ENCODE results near the gene FGL2. TPM values are rescaled to one million over a fixed set of nuclear protein-coding genes. Genes with fewer than 3 reads are reported as not detected.
"Not testable (repeated sequence)": the region's sequence is repeated elsewhere in the genome, so short reads cannot be mapped to it uniquely, and the experiment has no call there.

The FGL2 gene
- polyA plus RNA-seq, 1 experiment, result not detected

- no peak overlapping the region for H3K4me3 ChIP-seq (ENCODE audit: low read depth, low read length)
- no peaks in the 10 kb centered on the region for H3K36me3 ChIP-seq (ENCODE audit: control insufficient read depth, insufficient read depth, low read length)
- no peak for DNase-seq (ENCODE audit: low read depth)
- CTCF ChIA-PET, result interaction anchor here (1.5 kb wide), 1 partner anchor 12 kb away, joined by 3 read pairs; no protein-coding TSS in a partner anchor
- POLR2A ChIA-PET, result interaction anchor here (0.6 kb wide), 1 partner anchor 314 kb away, joined by 4 read pairs; the partner anchor contains the start of gene PTPN12
- TF ChIP-seq CTCF (IDR thresholded peaks at IDR 0.05; ENCODE audit: insufficient read depth, low read depth, low read length), result no peak
- H3K27me3 ChIP-seq (ENCODE audit: control insufficient read depth, insufficient read depth, low read length), result no peaks in the 10 kb centered on the region
Measured at GRCh38 chr7:77223261-77223660, 23.6 kb upstream of the FGL2 start.

- POLR2A ChIA-PET, result no interaction called here
- CTCF ChIA-PET, result interaction anchor here (1.5 kb wide), 1 partner anchor 11 kb away, joined by 3 read pairs; no protein-coding TSS in a partner anchor
- H3K27me3 ChIP-seq (ENCODE audit: control insufficient read depth, insufficient read depth, low read length), result no peaks in the 10 kb centered on the region
- DNase-seq (ENCODE audit: low read depth), result no peak
- no peaks in the 10 kb centered on the region for H3K36me3 ChIP-seq (ENCODE audit: control insufficient read depth, insufficient read depth, low read length)
- no peak for TF ChIP-seq CTCF (IDR thresholded peaks at IDR 0.05; ENCODE audit: insufficient read depth, low read depth, low read length)
- no peak overlapping the region for H3K4me3 ChIP-seq (ENCODE audit: low read depth, low read length)
Measured at GRCh38 chr7:77222819-77223218, 23.2 kb upstream of the FGL2 start.

- TF ChIP-seq CTCF (IDR thresholded peaks at IDR 0.05; ENCODE audit: insufficient read depth, low read depth, low read length), result no peak
Measured at GRCh38 chr7:77222065-77222464, 22.4 kb upstream of the FGL2 start.

GRCh38 chr7:77219701-77220331 is 20.2 kb upstream of the FGL2 start:
- CTCF ChIA-PET, result not testable (repeated sequence)

More at GRCh38 chr7:77222065-77222464, 22.4 kb upstream of the FGL2 start:
- no peaks in the 10 kb centered on the region for H3K36me3 ChIP-seq (ENCODE audit: control insufficient read depth, insufficient read depth, low read length)
- CTCF ChIA-PET, result no interaction called here
- DNase-seq (ENCODE audit: low read depth), result no peak
- H3K27me3 ChIP-seq (ENCODE audit: control insufficient read depth, insufficient read depth, low read length), result no peaks in the 10 kb centered on the region
- POLR2A ChIA-PET, result no interaction called here
- H3K4me3 ChIP-seq (ENCODE audit: low read depth, low read length), result no peak overlapping the region

GRCh38 chr7:77217474-77218185 is 18.0 kb upstream of the FGL2 start:
- H3K36me3 ChIP-seq (ENCODE audit: control insufficient read depth, insufficient read depth, low read length), result no peaks in the 10 kb centered on the region
- ChIA-PET POLR2A (no interaction called here), CTCF (interaction anchor here (2.0 kb wide), 1 partner anchor 7 kb away, joined by 6 read pairs; no protein-coding TSS in a partner anchor)
- no peak overlapping the region for H3K4me3 ChIP-seq (ENCODE audit: low read depth, low read length)
- no peaks in the 10 kb centered on the region for H3K27me3 ChIP-seq (ENCODE audit: control insufficient read depth, insufficient read depth, low read length)
- DNase-seq (ENCODE audit: low read depth), result no peak
- TF ChIP-seq CTCF (IDR thresholded peaks at IDR 0.05; ENCODE audit: insufficient read depth, low read depth, low read length), result no peak

More at GRCh38 chr7:77219701-77220331, 20.2 kb upstream of the FGL2 start:
- DNase-seq (ENCODE audit: low read depth); H3K4me3 ChIP-seq (ENCODE audit: low read depth, low read length); H3K27me3 ChIP-seq (ENCODE audit: control insufficient read depth, insufficient read depth, low read length); POLR2A ChIA-PET; H3K36me3 ChIP-seq (ENCODE audit: control insufficient read depth, insufficient read depth, low read length): not testable (repeated sequence)

Data from BJ (cell line).